C4-2B (cell line): ENCODE results near the gene TRPV5.

Source experiments
- H3K27ac ChIP-seq: fragments of 450-650 bp; 2 replicates; pipeline ENCODE4 v1.5.1; 2017
- CTCF ChIP-seq: fragments of 450-650 bp; conservative IDR thresholded peaks from 2 replicates; pipeline ENCODE4 v1.5.1; 2017; ENCODE audit warnings: mild to moderate bottlenecking
- ZFX ChIP-seq: fragments of 450-650 bp; IDR thresholded peaks from 2 replicates; pipeline ENCODE4 v1.6.1; 2017

TRPV5 gene

GRCh38 chr7:142961973-142962926, 28.7 kb upstream of the TRPV5 start, which contains the start of gene KEL:
Gene KEL (minus strand): TSS chr7:142962363. CDS start chr7:142962206, 157 bp downstream.
- TF ChIP-seq ZFX (no peak), CTCF (no peak)
- H3K27ac ChIP-seq: no peak within 1 kb of the TSS

- H3K27ac ChIP-seq: no peak overlapping the region
- TF ChIP-seq CTCF: no peak
- TF ChIP-seq ZFX: no peak
These were observed 28.0 kb upstream of the TRPV5 start for GRCh38 chr7:142961595-142961972.

GRCh38 chr7:142960955-142961512, 27.5 kb upstream of the TRPV5 start:
- H3K27ac ChIP-seq: no peak overlapping the region
- TF ChIP-seq ZFX (no peak), CTCF (peak; percentile 82)

- H3K27ac ChIP-seq: no peak overlapping the region
- TF ChIP-seq CTCF: no peak
- TF ChIP-seq ZFX: no peak
These were observed 25.7 kb upstream of the TRPV5 start for GRCh38 chr7:142959202-142959601.

GRCh38 chr7:142957723-142958122, 24.2 kb upstream of the TRPV5 start:
- TF ChIP-seq ZFX (no peak), CTCF (no peak)
- no peak overlapping the region for H3K27ac ChIP-seq

GRCh38 chr7:142956951-142957623, 23.5 kb upstream of the TRPV5 start:
- no peak overlapping the region; the same call in 1 of the 2 replicates for H3K27ac ChIP-seq
- no peak for TF ChIP-seq CTCF
- TF ChIP-seq ZFX: no peak
